ENCODE data around the gene SPATA18. TPM values are rescaled to one million over a fixed set of nuclear protein-coding genes. Genes with fewer than 3 reads are reported as not detected.

Gene SPATA18
- total and polyA plus RNA-seq, 2 of the 8 experiments (the other 6 are each of a cell fraction or from before 2014, with no cell fraction given) = 1.4 to 2.4 TPM

DNA sequence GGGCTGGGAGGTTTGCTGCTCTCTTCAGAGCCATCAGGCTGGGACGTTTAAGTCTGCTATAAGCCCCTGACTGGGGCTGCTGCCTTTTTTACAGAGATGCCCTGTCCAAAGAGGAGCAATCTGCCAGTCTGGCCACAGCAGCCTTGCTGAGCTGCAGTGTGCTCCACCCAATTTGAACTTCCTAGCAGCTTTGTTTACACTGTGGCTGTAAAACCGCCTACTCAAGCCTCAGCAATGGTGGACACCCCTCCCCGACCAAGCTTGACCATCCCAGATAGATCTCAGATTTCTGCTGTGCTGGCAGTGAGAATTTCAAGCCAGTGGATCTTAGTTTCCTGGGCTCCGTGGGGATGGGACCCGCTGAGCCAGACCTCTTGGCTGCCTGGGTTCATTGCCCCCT, 40.7 kb downstream of the SPATA18 start:
- no peaks in the 10 kb centered on the region for H3K23me2 ChIP-seq (ENCODE audit: low read depth, low read length)
- no peak overlapping the region for H4K91ac ChIP-seq (replicated peaks; ENCODE audit: insufficient read length, low read length)
- DNase-seq (ENCODE audit: low read depth in 1 of 2, low spot score in 2 of 2) = no peak
- H2BK15ac ChIP-seq (ENCODE audit: low read length) = no peak overlapping the region
- no peak overlapping the region for H4K8ac ChIP-seq (ENCODE audit: extremely low read depth, insufficient read depth, low read length)
- no peaks in the 10 kb centered on the region for H3K9me3 ChIP-seq (ENCODE audit: insufficient read depth in 2 of 2, low read depth in 1 of 2, low read length in 1 of 2)
- H3K18ac ChIP-seq (ENCODE audit: extremely low read depth, low read length) = no peak overlapping the region
- CTCF ChIA-PET (ENCODE audit: partially characterized antibody) = interaction anchor here (1.4 kb wide), 1 partner anchor 10 kb away, joined by 3 read pairs; no protein-coding TSS in a partner anchor
- WGBS, 2 experiments (ENCODE audit: extremely low coverage in 1 of 2, insufficient coverage in 1 of 2, insufficient read length in 1 of 2, insufficient replicate concordance in 2 of 2, low coverage in 1 of 2, low lambda C conversion rate in 2 of 2, missing lambda C conversion rate in 1 of 2) = 86% methylated on average over 5 of the region's 5 CpGs; no CpG with 5 or more reads in 1 of the 2 experiments
- no peak for FAIRE-seq
- no peak overlapping the region for H2BK20ac ChIP-seq (ENCODE audit: low read length)
- H3K79me1 ChIP-seq (ENCODE audit: low read depth, low read length) = no peaks in the 10 kb centered on the region
- H2BK120ac ChIP-seq (replicated peaks; ENCODE audit: low read depth, low read length) = no peak overlapping the region
- H3K4me3 ChIP-seq (ENCODE audit: extremely low read depth in 1 of 4, insufficient read depth in 2 of 4, low read depth in 3 of 4, low read length in 4 of 4) = no peak overlapping the region
- no peak overlapping the region for H4K5ac ChIP-seq (ENCODE audit: insufficient read length, low read depth, low read length)
- no peak overlapping the region for H3K4ac ChIP-seq (replicated peaks; ENCODE audit: insufficient read length, low read depth, low read length)
- H3K14ac ChIP-seq (ENCODE audit: insufficient read length) = no peak overlapping the region
- no peak overlapping the region for H2AK5ac ChIP-seq (ENCODE audit: low read depth, low read length)
- H3K56ac ChIP-seq (replicated peaks; ENCODE audit: insufficient read length, low read depth, low read length) = no peak overlapping the region
- H3K36me3 ChIP-seq (ENCODE audit: control insufficient read depth in 2 of 4, insufficient read depth in 4 of 4, low read length in 3 of 4) = no peaks in the 10 kb centered on the region
- no peaks in the 10 kb centered on the region for H4K20me1 ChIP-seq (replicated peaks in 1 of 2; ENCODE audit: control insufficient read depth in 1 of 2, insufficient read depth in 2 of 2, low read length in 2 of 2)
- H3K23ac ChIP-seq (ENCODE audit: insufficient read length) = no peak overlapping the region
- no peaks in the 10 kb centered on the region for H3K79me2 ChIP-seq (ENCODE audit: control insufficient read depth in 1 of 2, insufficient read depth in 2 of 2, low read length in 2 of 2)
- H3K9ac ChIP-seq (replicated peaks in 1 of 4; ENCODE audit: extremely low read depth in 1 of 4, low read depth in 3 of 4, low read length in 3 of 4) = no peak overlapping the region
- H3K27ac ChIP-seq (ENCODE audit: low read depth, low read length) = no peak overlapping the region
- H2BK12ac ChIP-seq (ENCODE audit: low read depth, low read length) = no peak overlapping the region
- POLR2A ChIA-PET (ENCODE audit: partially characterized antibody) = no interaction called here
- TF ChIP-seq CEBPB (IDR thresholded peaks at IDR 0.05; ENCODE audit: low read depth, low read length) (no peak), PHF8 (conservative IDR thresholded peaks at IDR 0.05; ENCODE audit: low read depth, low read length) (no peak), SAP30 (IDR thresholded peaks at IDR 0.05; ENCODE audit: insufficient read depth, insufficient replicate concordance, low read length) (no peak), ASH2L (IDR thresholded peaks at IDR 0.05; ENCODE audit: low read length) (no peak), CBX5 (IDR thresholded peaks at IDR 0.05; ENCODE audit: low read depth, low read length) (no peak), SIX5 (IDR thresholded peaks at IDR 0.05; ENCODE audit: low read depth, low read length) (no peak)
- TF ChIP-seq, protein P1, sequence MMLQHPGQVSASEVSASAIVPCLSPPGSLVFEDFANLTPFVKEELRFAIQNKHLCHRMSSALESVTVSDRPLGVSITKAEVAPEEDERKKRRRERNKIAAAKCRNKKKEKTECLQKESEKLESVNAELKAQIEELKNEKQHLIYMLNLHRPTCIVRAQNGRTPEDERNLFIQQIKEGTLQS (IDR thresholded peaks at IDR 0.05; ENCODE audit: insufficient read depth, low read depth, low read length) = no peak
- no peak overlapping the region for H2AFZ ChIP-seq (ENCODE audit: low read length)
- no peaks in the 10 kb centered on the region for H3K4me1 ChIP-seq (replicated peaks in 1 of 4; ENCODE audit: control insufficient read depth in 3 of 4, insufficient read depth in 4 of 4, low read length in 3 of 4)
- H3K4me2 ChIP-seq (ENCODE audit: insufficient read depth in 1 of 2, low read depth in 2 of 2, low read length in 2 of 2) = no peak overlapping the region
- no peak overlapping the region for H2BK5ac ChIP-seq (ENCODE audit: low read depth, low read length)
- H3K27me3 ChIP-seq (replicated peaks in 1 of 4; ENCODE audit: control insufficient read depth in 3 of 4, extremely low read depth in 1 of 4, insufficient read depth in 3 of 4, low read length in 3 of 4) = no peaks in the 10 kb centered on the region

Measured in H1 (cell line).